Measurements from ENCODE around the gene ELAVL1.

DNA sequence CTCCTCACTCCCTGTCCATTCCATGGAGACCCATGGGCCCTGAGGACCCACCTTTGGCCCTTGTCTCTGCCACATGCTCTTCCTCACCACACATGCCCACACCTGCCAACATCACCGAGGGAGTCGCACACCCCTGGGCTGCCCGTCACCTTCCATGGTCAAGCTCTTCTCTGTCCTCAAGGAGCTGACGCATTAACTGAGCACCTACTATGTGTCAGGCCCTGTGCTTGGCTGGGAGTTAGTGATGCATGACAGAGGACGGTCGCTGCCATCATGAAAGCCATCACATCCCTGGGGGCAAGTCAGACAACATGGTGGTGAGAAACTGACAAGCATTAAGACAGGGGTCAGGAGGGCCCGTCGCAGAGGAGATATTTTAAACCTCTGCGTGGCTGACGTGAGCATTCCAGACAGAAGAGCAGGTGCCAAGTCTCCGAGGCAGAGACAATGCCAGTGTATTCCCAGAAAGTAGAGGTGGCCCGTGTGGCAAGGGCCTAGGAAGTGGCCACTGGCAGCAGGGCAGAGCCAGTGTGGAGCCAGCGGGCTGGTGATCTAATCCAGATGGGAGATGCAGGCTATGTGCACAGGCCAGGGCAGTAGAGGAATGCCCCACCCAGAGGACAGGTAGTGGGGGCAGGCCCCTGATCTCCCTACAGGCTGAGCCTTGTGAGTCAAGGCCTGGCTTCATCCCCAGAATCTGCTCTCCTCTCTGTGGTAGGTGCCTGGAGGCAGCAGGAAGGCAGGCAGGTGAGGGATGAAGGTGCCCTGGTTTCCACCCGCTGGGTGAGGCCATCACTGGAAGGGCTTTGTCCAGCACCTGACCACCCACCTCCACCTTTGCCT lies 21.2 kb downstream of the ELAVL1 start:
- TF ChIP-seq, protein P1, sequence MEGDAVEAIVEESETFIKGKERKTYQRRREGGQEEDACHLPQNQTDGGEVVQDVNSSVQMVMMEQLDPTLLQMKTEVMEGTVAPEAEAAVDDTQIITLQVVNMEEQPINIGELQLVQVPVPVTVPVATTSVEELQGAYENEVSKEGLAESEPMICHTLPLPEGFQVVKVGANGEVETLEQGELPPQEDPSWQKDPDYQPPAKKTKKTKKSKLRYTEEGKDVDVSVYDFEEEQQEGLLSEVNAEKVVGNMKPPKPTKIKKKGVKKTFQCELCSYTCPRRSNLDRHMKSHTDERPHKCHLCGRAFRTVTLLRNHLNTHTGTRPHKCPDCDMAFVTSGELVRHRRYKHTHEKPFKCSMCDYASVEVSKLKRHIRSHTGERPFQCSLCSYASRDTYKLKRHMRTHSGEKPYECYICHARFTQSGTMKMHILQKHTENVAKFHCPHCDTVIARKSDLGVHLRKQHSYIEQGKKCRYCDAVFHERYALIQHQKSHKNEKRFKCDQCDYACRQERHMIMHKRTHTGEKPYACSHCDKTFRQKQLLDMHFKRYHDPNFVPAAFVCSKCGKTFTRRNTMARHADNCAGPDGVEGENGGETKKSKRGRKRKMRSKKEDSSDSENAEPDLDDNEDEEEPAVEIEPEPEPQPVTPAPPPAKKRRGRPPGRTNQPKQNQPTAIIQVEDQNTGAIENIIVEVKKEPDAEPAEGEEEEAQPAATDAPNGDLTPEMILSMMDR (IDR thresholded peaks at IDR 0.05; ENCODE audit: poor library complexity, severe bottlenecking), result no peak
- no peak for TF ChIP-seq EP300 (conservative IDR thresholded peaks at IDR 0.05; ENCODE audit: poor library complexity, severe bottlenecking)

All from neural cell (in vitro differentiated cells).